Germinal center (tissue), 1 donor: ENCODE measurements around the gene FBXW2.
"Not testable (repeated sequence)": the region's sequence is repeated elsewhere in the genome, so short reads cannot be mapped to it uniquely, and the experiment has no call there.

Source experiments
- DNase-seq: peaks from one replicate; pipeline ENCODE4 v3.0.0; 2012; ENCODE audit warnings: mixed read lengths, low spot score

Gene FBXW2

DNA sequence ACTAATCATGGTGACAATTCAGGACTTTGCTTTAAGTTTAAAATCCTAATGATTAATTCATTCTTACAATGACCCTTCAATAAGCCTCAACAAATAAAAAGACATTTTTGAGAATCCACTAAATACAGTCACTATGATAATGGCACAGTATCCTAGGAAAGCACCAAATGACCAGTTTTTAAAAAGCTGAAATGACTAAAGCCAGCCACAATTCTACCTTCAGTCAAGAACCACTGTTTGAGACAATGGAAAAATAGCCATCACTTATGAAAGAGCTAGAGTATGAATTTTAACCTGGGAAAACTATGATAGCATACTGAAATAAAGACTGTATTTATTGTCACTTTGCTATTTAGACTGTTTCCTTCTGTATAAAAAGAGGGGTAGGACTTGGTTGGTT lies 14.0 kb downstream of the FBXW2 start:
- DNase-seq = no peak

DNA sequence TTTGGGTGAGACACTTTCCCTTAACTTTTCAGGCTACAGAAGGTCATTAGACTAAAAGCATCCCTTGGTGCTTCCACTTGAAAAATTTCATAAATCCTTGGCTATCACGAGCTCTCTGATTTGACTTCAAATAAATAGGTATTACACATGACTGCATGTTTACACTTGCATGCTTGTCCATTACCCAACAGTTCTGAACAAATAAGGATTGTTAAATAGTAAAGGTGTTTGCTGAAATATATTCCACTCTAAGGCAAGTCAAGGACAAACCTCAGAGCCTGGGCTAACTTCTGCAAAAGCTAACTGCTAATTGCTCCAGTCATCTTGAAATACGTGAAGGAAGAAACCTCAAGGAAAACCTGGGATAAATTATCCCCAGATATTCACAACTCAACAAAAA lies 14.5 kb downstream of the FBXW2 start:
- no peak for DNase-seq

DNA sequence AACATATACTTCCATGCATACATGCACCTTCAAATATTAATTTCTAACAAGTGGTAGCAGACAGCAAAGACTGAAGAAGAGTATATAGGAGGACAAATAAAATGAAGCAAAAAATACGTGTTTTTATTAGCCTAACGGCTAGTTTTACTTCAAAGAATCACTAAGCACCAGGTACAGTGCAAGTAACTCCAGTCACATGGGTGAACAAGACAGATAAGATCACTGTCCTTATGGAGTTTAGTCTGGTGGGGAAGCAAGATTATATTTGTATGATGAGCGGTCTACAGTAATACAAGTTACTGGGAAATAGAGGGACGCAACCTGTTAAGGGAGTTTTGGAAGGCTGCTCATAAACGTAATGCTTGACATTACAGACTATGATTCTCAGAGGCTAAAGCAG lies 16.0 kb downstream of the FBXW2 start:
- no peak for DNase-seq

DNA sequence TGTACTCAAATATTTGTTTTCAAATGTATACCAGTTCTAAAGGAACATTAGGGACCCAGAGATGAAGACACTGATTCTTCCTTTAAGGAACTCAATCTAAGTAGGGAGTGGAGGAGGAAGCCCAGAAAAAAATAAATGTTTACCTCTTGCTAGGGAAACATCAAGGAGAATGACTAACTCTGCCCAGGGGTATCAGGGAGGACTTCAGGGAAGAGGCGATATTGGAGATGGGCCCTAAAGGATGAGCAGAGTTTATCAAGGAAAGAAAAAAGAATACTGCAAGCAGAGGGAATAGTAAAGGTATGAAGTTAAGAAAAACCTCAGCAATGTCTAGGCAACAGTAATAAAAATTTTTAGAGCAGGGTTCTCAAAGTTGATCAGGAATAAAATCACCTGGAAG lies 16.4 kb downstream of the FBXW2 start:
- DNase-seq = no peak

DNA sequence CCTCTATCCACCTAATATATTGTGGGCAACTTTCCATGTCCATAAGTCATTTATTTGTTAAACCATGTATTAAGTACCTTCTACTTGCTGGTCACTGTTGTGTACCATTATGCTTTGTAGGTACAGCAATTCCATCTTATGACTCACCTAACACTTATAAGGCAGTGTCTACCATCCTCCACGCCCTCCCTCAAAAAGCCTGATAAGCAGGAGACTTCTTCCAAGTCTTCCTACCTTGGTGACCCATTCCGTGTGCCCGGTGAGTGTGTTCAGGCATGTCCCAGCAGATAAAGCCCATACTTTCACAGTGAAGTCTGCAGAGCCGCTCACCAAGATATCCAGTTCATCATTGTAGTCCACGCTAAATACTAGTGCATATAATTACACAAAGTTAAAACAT lies 17.4 kb downstream of the FBXW2 start:
- DNase-seq = no peak

DNA sequence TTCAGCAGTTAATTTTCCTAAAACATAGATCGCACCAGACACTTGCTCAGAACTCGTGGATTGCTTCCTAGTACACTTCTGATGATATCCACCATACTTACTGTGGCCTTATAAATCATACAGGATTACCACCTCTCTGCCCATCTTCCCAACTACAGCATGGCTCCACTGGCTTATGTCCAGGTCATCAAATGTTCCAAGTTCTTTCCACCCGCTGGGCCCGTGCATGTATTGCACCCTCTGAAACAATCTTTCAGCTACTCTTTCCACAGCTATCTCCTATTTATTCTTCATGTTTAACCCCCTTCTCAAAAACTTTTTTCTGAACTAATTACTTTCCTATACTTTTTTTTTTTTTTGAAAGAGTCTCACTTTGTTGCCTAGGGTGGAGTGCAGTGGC lies 18.5 kb downstream of the FBXW2 start:
- DNase-seq = no peak

DNA sequence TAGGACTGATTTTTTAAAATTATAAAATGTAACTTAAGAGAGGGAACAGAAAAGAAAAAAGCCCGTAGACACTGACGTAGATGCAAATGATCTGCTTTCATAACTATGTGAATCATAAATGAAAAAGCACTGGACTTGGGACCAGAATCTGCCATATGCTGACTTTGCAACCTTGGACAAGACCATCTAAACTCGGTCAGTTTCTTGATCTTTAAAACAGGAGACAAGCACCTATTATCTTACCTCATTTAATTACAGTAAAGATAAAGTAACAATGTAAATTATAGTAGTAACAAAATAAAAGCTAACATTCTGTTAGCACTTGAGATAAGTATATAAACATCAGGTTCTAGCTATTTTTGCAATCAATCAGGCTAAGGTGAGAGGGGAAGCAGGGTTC lies 20.0 kb downstream of the FBXW2 start:
- no peak for DNase-seq

DNA sequence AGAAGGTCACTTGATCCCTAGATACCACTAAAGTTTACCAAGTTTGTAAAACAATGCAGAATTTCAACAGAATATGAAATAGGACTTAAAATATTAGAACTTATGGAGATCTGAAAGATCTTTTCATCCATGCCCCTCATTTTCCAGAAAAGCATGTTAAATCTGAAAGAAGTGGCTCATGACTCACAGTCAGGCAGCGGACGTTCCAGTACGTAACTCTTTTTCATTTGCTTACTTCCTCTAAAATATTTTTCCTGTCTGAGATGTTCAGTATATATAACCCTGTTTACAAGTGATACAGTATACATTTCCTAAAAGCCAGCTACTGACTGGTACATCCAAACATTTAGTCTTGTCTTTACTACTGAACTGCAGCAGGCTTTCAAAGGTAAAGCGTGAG lies 22.3 kb downstream of the FBXW2 start:
- no peak for DNase-seq

DNA sequence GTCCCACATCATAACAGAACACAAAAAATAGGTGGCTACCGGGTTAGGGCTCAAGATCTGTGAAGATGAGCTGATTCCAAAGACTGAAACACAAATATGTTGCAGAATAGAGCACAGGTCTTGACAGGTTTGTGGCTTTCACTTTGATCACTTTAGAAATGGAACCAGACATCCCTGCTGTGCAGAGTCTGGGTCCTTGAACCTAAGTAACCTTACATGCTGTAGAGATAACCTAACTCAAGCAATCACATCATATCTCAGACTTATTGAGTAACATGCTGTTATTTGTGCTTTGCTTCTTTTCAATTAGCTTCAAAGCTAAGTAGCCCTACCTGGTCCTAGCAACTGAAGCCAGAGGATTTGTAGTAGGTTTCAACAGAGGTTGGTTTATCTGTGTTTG lies 24.3 kb downstream of the FBXW2 start:
- no peak for DNase-seq

DNA sequence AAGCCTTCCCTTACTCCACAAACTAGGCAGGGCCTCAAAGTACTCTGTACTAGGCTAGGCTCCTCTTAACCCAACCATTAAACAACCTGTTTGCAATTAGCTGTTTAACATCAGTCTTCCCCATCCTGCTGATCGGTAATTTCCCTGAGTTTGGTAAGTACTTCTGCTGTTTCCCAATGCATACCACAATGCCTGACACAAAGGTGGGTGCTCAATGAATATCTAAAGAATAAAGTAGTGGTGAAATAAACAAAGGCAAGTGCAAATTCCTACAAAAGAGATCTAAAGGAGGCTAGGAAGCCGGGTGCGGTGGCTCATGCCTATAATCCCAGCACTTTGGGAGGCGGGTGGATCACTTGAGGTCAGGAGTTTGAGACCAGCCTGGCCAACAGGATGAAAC lies 25.0 kb downstream of the FBXW2 start:
- DNase-seq = no peak

DNA sequence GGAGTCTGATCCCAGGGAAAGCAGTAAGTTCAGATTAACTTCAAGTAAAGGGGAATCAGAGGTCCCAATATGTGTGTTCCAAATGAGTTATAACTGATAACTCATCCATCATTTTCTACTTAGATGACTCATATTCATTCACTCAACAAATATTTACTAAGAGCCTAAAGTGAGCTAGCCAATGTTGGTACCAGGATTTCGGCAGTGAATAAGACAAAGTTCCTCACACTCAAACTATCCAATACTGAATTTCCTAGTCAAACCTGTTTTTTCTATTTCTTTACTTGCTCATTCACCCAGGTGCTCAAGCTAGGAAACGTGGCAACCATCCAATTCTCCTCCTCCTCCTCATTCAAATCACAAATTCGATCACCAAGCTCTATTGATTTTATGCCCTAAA lies 25.8 kb downstream of the FBXW2 start:
- no peak for DNase-seq

DNA sequence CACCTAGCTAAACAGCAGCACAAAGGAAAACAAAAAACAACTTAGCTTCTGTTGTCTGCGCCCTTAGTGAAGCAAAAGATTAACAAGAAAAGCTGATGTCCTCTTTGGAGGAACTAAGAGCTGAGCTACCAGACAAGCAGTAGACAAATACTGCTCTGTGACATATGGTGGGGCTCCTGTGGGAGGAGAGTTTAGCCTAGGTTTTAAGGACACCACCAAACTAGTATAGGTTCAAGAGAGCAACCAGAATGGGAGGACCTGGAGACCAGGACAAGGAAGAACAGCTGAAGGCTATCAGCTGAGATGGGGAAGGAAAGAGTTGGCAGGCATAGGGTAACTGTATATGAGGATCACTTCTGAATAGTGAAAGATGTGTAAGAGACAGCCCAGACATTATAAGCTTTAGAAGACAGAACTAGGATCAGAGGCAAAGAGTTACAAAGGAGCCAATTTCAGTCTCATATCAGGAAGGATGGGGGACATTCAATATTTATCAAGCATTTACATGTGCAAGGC lies 27.2 kb downstream of the FBXW2 start:
- DNase-seq = no peak

DNA sequence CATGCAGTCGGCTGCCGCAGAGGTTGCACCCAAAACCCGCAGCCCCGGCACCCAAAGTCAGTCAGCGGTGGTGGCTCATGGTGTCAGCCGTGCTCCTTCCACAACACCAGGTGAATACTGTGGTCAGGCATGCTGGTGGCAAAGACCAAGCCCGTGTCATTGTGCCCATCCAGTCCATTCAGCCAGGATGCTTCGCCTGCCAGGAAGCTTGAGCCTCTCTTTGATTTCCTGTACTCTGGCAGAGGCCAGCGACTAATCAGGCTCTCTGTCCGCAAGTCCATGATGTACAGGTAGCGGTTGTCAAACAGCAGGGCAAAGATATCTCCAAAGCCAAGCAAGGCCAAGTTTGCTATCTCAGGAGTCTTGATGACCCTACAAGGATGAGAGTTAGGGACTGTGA lies 28.7 kb downstream of the FBXW2 start:
- no peak for DNase-seq

DNA sequence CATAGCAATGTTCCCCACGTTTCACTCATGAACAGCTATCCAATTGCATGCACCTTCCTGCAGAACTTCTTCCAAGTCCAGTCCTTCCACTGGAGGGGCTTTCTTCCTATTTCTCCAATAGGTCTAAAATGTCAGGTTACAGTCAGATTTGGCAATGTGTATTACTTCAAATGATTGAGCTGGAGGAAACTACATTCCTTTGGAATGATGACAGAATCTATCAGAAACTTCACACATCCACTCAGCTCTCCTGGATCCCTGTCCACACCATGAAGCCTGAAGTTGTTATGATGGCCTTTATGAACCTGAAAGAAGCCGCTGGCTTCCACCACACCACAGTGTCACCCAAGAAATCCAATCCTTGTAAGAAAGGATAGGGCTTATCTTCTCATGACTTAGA lies 32.2 kb downstream of the FBXW2 start:
- DNase-seq = no peak

DNA sequence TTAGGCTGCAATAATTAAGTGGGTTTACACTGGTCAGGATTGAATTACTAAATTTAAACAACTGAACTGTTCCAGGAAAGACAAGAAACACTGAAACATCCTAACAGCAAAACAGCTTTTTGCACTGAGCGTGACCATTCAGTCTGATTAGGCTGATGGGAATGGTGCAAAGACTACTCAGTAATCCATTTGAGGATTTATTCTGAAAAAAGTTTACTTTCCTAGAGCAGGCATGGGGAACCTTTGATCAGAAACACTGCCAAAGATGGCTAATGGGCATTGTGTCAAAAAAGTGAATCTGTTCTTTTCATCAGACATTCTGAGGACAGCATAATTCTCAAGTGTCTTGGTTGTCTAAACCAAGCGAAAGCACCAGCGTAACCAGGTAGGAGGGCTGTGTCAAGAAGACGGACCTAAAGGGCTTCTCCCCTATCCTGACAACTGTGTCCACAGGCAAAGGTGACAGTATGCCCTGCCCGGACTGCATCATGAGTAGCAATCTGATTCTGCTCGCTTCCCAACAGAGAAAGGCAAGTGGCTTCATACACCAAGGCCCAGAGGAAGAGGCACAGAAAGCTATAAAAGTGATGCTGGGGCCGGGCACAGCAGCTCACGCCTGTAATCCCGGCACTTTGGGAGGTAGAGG lies 33.3 kb downstream of the FBXW2 start:
- no peak for DNase-seq

DNA sequence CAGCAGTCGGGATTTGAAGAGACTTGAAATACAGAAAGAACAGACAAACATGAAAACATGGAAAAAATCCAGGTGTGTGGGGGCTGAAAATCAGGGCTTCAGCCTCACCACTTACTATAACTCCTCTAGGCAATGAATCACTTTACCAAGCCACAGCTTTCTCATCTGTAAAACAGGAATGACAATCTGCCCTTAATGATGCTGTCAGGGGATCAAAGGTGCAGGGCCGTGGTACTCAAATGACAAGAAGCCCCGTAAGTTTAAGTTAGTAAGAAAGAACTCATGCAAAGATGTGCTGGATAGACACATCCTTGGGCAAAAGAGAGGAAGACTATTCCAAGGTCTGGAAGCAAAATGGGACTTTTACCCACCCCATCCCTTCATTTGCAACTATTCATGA lies 34.7 kb downstream of the FBXW2 start:
- no peak for DNase-seq

DNA sequence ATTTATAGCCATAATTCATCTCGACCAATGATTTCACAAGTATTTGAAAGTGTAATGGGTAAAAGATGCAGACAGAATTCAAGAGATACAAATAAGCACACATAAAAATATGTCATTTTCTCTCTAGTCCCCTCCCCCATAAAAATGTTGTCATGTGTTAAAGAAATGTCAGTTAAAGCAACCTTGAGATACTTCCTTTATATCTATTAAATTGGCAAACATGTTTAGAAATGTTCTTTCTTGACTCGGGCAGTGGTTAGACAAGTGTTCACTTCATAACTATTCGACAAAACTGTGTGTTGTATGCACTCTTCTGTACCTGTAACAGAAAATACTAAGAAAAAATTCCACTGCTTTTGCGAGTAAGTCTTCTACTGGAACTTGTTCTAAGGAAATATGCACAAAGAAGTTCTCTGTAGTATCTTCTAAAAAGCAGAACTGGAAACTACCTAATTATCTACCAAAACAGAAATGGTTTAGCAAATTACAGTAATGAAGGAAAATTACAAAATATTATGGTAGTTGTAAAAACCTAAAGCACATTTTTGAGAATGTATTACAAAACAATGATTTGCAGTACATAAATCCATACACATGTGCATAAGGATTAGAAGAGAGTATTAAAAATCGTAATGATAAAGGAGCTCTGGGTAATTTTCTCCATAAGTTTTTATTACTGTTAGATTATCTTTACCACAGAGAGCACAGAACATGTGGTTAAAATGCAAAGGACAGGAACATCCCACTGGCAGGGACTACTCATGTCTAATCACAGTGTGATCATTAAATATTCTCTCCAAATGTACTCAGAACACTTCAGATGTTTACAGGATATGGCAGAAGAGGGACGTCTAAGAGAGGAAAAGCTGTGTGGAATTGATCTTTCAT lies 35.9 kb downstream of the FBXW2 start:
- no peak for DNase-seq

DNA sequence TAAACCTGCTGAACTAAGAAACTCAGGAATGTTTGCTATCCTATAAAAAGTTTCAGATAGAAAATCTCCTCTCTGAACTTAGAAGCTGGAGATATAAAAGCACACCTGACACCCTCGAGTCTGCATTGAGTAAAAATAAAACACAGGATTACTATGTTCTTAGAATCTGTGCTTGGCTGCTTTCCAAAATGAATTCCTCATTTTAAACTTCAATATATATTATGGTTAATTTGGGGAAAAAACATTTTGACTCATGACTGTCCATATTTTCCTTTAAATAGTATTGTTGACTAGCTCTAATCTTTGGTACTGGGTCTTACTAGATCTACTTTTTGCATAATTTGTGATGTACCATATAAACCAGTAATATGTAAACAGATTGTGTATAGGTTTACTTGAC lies 36.7 kb downstream of the FBXW2 start:
- DNase-seq = no peak

DNA sequence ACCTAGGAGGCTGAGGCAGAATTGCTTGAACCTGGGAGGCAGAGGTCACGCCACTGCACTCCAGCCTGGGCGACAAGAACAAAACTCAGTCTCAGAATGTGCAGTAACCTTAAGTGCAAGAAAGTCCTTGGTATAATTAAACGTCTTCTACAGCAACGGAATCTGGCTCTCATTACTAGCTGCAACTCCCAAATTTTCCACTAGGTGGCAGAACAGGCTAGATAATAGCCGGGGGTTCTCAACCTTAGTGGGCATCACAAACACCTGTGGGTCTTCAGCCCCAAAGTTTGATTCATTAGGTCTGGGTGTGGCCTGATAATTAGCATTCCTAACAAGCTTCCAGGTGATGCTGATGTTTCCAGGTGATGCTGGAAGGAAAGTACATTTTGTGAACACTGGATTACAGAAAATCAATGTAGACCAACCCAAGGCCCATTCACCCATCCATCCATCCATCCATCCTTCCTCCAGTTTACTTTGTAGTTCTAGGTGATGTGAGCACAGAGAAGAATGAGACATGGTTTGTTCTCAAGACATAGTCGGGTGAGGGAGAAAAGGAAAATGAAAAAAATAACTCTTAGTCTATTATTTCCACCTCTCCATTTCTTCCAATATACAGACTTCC lies 37.3 kb downstream of the FBXW2 start:
- peak; percentile 73 for DNase-seq

DNA sequence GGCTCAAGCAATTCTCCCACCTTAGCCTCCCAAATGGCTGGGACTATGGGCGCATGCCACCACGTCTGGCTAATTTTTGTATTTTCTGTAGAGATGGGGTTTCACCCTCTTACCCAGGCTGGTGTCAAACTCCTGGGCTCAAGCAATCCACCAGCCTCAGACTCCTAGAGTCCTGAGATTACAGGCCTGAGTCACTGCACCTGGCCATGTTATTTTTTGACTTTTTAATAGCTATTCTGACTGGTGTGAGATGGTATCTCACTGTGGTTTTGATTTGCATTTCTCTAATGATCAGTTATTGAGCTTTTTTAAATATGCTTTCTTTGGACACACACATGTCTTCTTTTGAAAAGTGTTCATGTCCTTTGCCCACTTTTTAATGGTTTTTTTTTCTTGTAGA lies 38.2 kb downstream of the FBXW2 start:
- no peak for DNase-seq

DNA sequence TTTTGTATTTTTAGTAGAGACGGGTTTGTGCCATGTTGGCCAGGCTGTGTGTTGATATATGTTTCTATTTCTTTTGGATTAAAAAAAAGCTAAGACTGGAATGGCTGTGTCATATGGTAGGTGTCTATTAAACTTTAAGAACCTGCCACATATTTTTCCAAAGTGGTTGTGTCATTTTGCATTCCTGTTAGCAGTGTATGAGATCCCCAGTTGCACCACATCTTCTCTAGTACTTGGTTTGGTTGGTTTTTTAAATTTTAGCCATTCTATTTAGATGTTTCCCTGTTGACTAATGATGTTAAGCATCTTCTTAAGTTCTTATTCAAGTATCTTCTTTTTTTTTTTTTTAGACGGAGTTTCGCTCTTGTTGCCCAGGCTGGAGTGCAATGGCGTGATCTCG lies 42.8 kb downstream of the FBXW2 start:
- DNase-seq = no peak

DNA sequence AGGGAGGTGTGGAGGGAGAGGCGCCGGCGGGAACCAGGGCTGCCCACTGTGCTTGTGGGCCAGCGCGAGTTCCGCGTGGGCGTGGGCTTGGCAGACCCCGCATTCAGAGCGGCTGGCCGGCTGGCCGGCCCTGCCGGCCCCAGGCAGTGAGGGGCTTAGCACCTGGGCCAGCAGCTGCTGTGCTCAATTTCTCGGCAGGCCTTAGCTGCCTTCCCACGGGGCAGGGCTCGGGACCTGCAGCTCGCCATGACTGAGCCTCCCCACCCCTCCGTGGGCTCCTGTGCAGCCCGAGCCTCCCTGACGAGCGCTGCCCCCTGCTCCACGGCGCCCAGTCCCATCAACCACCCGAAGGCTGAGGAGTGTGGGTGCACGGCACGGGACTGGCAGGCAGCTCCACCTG lies 46.9 kb downstream of the FBXW2 start:
- not testable (repeated sequence) for DNase-seq

DNA sequence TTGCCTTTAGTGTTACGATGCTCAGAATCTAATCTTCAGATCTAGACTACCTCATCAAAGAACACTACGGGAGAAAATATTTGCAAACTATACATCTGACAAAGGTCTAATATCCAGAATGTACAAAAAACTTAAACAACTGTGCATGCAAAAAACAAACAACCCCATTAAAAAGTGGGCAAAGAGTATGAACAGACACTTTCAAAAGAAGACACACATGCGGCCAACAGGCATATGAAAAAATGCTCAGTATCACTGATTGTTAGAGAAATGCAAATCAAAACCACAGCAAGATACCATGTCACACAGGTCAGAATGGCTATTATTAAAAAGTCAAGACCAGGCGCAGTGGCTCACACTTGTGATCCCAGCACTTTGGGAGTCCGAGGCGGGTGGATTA lies 47.9 kb downstream of the FBXW2 start:
- DNase-seq = no peak
